SK-N-SH treated with all-trans-retinoic acid at 6 μM for 48 hours (cell line): ENCODE data around the gene OR10P1.

ENCODE experiments used
- ARNTL ChIP-seq: fragments of 450-650 bp; formaldehyde crosslinking; IDR thresholded peaks from 2 replicates; pipeline ENCODE4 v1.5.0; 2020; ENCODE audit warnings: low read depth, mild to moderate bottlenecking, moderate library complexity, borderline replicate concordance
- GLIS3 ChIP-seq: fragments of 250-450 bp; sonication (Bioruptor Pico); IDR thresholded peaks from 2 replicates; pipeline ENCODE4 v1.5.0; 2020; ENCODE audit warnings: mild to moderate bottlenecking, moderate library complexity
- ISL1 ChIP-seq: fragments of 250-450 bp; sonication (Bioruptor Pico); IDR thresholded peaks from 2 replicates; pipeline ENCODE4 v2.1.2; 2022; ENCODE audit warnings: mild to moderate bottlenecking, moderate library complexity
- PPARA ChIP-seq: fragments of 250-450 bp; sonication (Bioruptor Pico); IDR thresholded peaks from 2 replicates; pipeline ENCODE4 v1.5.0; 2020; ENCODE audit warnings: mild to moderate bottlenecking, borderline replicate concordance
- RARB ChIP-seq: fragments of 250-450 bp; sonication (Bioruptor Pico); IDR thresholded peaks from 2 replicates; pipeline ENCODE4 v1.8.0; 2021; ENCODE audit warnings: mild to moderate bottlenecking, moderate library complexity
- ZFP3 ChIP-seq: fragments of 250-450 bp; sonication (Bioruptor Pico); IDR thresholded peaks from 2 replicates; pipeline ENCODE4 v1.5.0; 2020; ENCODE audit warnings: mild to moderate bottlenecking, moderate library complexity
- ZFP30 ChIP-seq: fragments of 450-650 bp; formaldehyde crosslinking; IDR thresholded peaks from 2 replicates; pipeline ENCODE4 v1.5.0; 2022; ENCODE audit warnings: mild to moderate bottlenecking, moderate library complexity
- ZNF565 ChIP-seq: fragments of 450-650 bp; formaldehyde crosslinking; conservative IDR thresholded peaks from 2 replicates; pipeline ENCODE4 v1.5.0; 2020; ENCODE audit warnings: low read depth, mild to moderate bottlenecking, moderate library complexity
- ZNF8 ChIP-seq: fragments of 450-650 bp; formaldehyde crosslinking; IDR thresholded peaks from 2 replicates; pipeline ENCODE4 v1.5.0; 2020; ENCODE audit warnings: mild to moderate bottlenecking, moderate library complexity

DNA sequence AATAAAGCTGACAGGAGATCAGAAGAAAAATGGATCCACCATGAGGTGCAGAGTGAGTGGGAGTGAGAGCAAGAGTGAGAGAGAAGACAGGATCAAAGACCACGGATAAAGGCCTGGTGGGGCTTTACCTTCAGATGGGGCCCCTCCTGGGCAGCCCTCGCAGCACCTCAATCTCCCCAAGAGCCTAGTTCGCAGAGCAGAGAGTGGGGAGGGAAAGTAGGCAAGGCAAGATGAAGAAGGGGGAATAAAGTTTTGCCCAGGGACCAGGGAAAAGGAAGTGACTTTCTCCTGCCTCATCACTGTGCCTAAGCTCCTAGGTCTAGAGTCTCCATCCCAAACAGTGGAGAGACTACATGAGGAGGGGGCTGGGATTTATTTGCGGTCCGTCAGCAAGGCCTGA, 10.3 kb downstream of the OR10P1 start:
- no peak for TF ChIP-seq RARB (CRISPR knock-in tag)
- no peak for TF ChIP-seq ZNF8 (CRISPR knock-in tag)
- no peak for TF ChIP-seq PPARA (CRISPR knock-in tag)
- TF ChIP-seq ZFP3 (CRISPR knock-in tag) = no peak
- no peak for TF ChIP-seq ZNF565 (CRISPR knock-in tag)
- no peak for TF ChIP-seq GLIS3 (CRISPR knock-in tag)
- no peak for TF ChIP-seq ARNTL (CRISPR knock-in tag)
- TF ChIP-seq ISL1 = no peak
- no peak for TF ChIP-seq ZFP30 (CRISPR knock-in tag)
